Smooth muscle cell of the brain vasculature (primary cell): Measurements from ENCODE around the gene PRKAA2.

Source experiments
- DNase-seq: peaks from one replicate; pipeline ENCODE4 v3.0.0-alpha.2; 2012; ENCODE audit warnings: low read depth, low spot score

The PRKAA2 gene

GRCh38 chr1:56712150-56712549, 67.0 kb downstream of the PRKAA2 start:
- no peak for DNase-seq

DNA sequence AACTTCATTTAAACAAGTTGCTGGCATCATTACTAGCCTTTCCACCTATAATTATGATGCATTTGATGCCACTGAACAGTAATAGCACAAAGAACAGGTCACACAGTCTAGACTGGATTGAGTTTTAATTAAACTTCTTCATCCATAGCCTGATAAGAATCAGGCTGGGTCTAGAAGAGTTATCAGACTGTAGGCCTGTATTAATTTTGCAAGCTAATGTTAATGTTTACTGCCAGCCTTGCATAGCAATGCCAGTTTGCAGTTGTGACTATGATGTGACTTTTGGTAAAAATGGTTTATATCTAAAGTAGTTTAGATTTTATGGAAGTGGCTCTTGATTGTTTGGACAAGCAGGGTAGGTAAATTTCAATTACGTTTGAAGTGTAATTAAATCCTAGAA, 68.0 kb downstream of the PRKAA2 start:
- no peak for DNase-seq

GRCh38 chr1:56715156-56715555, 70.0 kb downstream of the PRKAA2 start:
- no peak for DNase-seq

DNA sequence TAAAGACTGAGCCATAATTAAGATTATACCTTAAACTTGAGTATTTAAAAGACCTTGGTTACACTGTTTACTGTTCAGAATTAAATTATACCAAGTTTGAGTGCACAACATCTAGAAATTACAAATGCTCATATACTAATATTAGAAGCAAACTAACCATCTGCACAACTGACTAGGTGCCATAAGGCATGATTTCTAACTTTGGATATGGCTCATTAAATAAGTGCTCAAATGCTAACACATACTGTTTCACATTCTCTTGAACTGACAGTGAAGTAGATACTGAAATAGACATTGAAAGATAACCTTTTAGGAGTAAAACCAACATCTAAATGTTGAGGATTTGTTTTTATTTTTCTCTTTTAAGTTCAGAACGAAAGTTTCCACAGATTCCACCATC, 74.1 kb downstream of the PRKAA2 start:
- DNase-seq, result no peak

DNA sequence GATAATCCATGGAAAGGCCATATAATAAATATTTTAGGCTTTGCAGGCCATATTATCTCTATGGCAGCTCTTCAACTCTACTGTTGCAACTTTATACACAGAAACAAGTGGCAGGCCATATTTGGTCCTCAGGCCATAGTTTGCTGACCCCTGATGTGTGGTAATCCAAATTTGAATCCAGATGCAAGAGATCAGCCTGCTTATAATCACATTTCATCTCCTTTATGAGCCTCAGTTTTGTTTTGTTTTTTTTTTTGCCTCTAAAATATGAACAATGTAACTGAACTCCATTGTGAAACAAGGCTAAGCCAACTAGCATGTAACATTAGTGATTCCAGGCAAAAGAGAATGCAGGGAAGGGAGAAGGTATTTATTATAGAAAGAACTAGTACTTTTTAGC, 81.6 kb downstream of the PRKAA2 start:
- no peak for DNase-seq

DNA sequence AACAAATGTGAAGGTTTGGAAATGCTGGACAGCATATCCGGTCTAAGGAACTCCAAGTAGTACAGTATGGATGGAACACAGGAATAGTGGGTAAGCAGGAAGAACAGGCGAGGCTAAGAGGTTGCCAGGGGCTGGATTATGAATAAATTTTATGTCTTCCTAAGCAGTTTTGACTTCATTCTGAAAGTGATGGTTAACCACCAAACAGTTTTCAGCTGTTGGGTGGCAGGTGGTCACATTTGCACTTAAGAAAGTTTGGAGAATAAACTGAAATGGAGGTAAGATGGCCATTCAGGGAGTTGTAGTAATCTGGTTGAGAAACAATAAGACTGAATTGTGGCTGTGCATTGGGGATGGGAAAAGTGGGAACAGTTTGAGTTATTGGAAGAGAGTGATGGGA, 83.8 kb downstream of the PRKAA2 start:
- no peak for DNase-seq

- no peak for DNase-seq
Observed at GRCh38 chr1:56745231-56745630, 100.1 kb downstream of the PRKAA2 start.

DNA sequence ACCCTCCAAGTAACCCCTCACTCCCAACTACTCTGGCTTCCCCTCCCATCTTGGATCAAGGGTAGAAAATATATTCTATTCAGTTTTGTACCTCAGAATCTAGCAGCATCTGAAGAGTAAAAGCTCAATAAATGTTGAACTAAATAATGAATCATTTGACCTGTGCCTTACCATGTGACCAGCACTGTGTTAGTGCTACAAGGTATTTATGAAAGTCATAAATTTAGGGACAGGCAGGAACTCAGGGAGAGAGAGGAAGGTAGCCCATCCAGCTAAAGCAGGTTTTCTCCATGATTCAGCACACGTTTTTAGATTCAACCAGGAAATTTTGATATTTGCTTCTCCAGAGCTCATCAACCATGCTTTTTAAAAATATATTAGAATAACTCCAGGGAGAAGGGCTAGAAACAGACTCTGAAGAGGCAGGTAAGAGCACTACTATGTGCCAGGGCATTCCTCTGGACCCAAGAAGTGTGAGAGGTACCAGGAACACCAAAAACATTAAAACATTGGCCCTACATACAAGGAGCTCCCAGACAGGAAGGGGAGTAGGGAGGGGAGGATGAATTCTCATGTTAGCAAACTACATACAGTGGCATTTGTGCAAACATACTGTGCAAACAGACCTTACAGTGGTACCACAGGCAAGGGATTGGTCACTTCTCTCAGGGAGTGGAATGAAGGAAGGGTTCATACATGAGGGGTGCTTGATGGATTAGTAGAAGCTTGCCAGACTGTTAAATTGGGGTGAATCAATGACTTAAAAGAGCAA, 109.8 kb downstream of the PRKAA2 start:
- DNase-seq, result no peak

DNA sequence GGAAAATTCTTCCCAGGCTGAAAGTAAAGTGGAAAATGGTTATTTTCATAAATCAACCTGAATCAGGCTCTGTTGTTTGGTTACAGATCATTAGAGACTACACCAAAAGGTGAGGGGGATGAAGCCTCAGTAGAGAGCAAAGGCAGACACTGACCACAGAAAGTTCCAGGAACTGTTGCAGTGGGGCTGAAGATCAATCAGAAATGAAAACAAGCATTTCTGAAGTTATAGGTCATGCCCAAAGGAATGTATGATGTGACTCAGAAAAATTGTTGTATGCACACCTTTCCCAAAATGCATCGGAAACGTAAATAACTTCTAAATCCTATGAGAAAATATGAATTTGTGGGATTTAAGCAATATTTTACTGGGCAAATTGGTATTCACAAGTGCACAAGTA, 110.8 kb downstream of the PRKAA2 start:
- no peak for DNase-seq

- no peak for DNase-seq
Observed at GRCh38 chr1:56758135-56758534, 113.0 kb downstream of the PRKAA2 start.

DNA sequence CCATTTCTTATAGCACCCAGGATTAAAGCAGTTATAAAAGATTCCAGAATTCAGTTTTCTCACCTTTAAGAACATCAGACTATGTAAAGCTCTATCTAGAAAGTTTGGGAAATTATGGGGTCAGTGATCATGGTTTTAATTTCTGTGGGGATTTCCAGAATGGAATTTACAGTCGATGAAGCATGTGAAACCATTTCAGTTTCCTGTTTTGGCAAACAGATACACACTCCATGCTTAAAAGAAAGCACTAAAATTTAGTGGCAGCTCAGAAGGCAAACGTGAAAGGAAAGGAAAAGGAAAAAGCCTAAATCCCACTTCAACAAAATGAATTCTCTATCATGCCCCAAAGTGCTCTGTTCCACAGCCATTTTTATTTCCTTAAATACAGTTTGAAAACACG, 113.7 kb downstream of the PRKAA2 start:
- DNase-seq, result no peak
